GM10248 (cell line): Measurements from ENCODE around the gene AARS2.

Experiments
- CTCF ChIA-PET: fragments of 300-600 bp; sonication (Branson Sonifier 250); formaldehyde crosslinking; extraction: SDS; loops from one replicate; lab custom pipeline; 2021; ENCODE audit warnings: antibody characterized with exemption; lab: Yijun Ruan, JAX
- POLR2A ChIA-PET: fragments of 350-650 bp; sonication (Branson Sonifier 250); formaldehyde crosslinking; extraction: SDS; loops from one replicate; lab custom pipeline; 2020; ENCODE audit warnings: antibody characterized with exemption; lab: Yijun Ruan, JAX
- DNase-seq: peaks from one replicate; pipeline ENCODE4 v3.0.0; 2012; ENCODE audit errors: extremely low spot score
- TF ChIP-seq, protein P1 (sequence below): IDR thresholded peaks from 2 replicates; pipeline ENCODE4 v1.5.1; 2012; ENCODE audit warnings: mild to moderate bottlenecking, low read depth; ENCODE audit errors: extremely low read depth, missing control alignments, control extremely low read depth

Gene AARS2

DNA sequence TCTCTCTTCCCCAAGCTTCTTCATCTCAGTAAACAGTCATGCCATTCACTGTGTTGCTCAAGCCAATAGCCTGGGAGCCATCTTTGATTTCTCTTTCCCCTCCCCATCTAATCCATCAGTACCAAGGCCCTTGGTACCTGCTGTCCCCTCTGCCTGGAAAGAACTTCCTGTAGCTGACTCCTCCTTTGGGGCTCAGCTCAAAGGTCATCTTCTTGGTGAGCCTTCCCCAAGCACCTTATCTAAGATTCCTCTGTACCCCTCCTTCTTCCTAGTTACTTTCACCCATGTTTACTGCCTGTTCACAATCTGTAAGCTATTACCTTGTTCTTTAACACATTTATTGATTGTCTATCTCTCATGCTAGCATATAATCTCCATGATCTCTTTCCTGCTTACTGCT is 3.5 kb downstream of the AARS2 start:
- TF ChIP-seq, protein P1, sequence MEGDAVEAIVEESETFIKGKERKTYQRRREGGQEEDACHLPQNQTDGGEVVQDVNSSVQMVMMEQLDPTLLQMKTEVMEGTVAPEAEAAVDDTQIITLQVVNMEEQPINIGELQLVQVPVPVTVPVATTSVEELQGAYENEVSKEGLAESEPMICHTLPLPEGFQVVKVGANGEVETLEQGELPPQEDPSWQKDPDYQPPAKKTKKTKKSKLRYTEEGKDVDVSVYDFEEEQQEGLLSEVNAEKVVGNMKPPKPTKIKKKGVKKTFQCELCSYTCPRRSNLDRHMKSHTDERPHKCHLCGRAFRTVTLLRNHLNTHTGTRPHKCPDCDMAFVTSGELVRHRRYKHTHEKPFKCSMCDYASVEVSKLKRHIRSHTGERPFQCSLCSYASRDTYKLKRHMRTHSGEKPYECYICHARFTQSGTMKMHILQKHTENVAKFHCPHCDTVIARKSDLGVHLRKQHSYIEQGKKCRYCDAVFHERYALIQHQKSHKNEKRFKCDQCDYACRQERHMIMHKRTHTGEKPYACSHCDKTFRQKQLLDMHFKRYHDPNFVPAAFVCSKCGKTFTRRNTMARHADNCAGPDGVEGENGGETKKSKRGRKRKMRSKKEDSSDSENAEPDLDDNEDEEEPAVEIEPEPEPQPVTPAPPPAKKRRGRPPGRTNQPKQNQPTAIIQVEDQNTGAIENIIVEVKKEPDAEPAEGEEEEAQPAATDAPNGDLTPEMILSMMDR: no peak
- CTCF ChIA-PET: interaction anchor here (0.8 to 13.1 kb wide), 9 partner anchors 9 to 119 kb away, joined by 3 to 182 read pairs (median 5); partner anchors contain the start of genes NFKBIE and TMEM151B

DNA sequence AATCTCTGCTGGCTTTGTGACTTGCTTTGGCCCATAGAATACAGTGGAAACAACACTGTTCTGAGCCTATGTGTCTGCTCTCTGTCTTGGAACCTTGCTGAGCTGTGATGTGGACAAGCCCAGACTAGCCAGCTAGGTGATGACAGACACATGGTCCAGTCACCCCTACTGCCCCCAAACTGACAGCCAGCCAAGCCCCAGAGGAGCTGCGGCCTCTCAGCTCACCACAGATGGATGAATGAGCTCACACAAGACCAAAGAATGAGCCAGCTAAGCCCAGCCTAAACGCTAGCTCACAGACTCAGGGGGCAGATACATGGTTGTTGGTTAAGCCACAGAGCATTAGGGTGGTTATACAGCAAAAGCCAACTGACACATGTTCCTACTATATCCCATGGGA is 4.1 kb downstream of the AARS2 start:
- no peak for DNase-seq
- CTCF ChIA-PET: interaction anchor here (0.8 to 13.1 kb wide), 11 partner anchors 8 to 211 kb away, joined by 3 to 182 read pairs (median 5); partner anchors contain the start of genes NFKBIE and TMEM151B
- TF ChIP-seq, protein P1: no peak
- POLR2A ChIA-PET: interaction anchor here (0.9 kb wide), 1 partner anchor 539 kb away, joined by 3 read pairs; the partner anchor contains the start of gene VEGFA

More for the DNA sequence above, 3.5 kb downstream of the AARS2 start:
- POLR2A ChIA-PET: interaction anchor here (0.9 kb wide), 1 partner anchor 540 kb away, joined by 3 read pairs; the partner anchor contains the start of gene VEGFA
- DNase-seq: no peak

DNA sequence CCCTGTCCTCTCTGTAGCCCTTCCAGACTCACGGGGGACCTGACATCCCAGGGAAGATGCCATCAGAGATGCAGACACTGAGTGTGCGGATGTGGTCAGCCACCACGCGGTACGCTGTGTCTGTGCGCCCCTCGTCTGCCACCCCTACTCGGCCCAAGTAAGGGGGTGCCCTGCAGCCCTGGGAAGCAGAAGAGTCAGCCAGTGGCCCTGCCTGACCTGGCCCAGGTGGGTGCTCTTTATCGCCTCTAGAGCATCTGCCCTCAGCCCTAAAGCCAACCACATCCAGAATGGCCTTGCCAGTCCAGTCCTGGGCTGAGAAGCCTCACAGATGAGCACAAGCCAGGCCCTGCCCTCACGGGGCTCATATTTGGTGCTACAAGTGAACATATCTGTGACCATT is 5.9 kb downstream of the AARS2 start:
- POLR2A ChIA-PET: interaction anchor here (0.7 kb wide), 1 partner anchor 209 kb away, joined by 4 read pairs; no protein-coding TSS in a partner anchor
- no peak for DNase-seq
- CTCF ChIA-PET: interaction anchor here (1.2 to 13.1 kb wide), 7 partner anchors 11 to 40 kb away, joined by 3 to 182 read pairs (median 6); partner anchors contain the start of genes NFKBIE and TMEM151B
- TF ChIP-seq, protein P1: no peak

DNA sequence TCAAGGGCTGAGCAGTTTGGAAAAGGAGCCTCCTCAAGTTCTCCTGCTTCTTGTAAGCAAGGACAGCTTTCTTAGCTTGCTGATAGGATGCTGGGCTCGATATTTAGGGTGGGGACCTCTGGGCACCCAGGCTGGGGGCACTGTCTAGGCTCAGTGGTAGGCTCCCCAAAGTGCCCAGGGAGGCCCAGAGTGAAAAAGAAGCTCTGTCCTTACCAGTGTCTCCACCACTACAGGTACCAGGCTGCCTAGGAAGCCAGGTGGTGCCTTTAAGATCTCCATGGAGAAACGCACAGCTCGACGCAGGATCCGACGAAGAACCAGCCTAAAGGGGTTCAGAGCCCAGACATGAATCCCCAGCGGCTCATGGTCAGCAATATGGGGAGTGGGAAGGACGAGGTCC is 6.4 kb downstream of the AARS2 start:
- TF ChIP-seq, protein P1: no peak
- POLR2A ChIA-PET: interaction anchor here (0.7 kb wide), 1 partner anchor 208 kb away, joined by 4 read pairs; no protein-coding TSS in a partner anchor
- CTCF ChIA-PET: interaction anchor here (0.7 to 13.1 kb wide), 8 partner anchors 10 to 228 kb away, joined by 3 to 182 read pairs (median 12); partner anchors contain the start of genes NFKBIE and TMEM151B
- DNase-seq: no peak

DNA sequence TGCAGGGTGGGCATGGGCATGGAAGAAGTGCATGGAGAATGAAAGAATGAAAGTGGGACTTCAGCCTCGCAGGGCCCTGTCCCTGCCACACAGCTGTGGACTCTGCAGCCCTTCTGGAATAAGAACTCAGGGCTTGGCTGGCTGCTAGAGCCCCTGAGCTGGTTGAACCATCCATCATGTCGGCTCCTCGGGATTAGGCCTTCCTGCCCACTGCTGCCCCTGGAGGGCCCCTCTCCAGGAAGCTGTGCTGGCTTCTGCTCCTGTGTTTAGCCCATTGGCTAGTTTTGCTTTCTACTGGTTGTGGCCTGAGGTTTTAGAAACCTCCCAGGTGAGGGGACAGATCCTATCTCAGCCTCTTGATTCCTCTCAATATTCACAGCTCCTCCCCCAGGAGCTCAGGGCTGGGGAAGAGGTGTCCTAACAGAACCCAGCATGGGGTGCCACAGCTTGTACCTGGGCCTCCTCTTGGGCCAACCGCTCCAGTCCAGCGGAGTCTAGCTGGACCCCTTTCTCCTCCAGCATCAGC is 7.9 kb downstream of the AARS2 start:
- CTCF ChIA-PET: interaction anchor here (0.6 to 13.1 kb wide), 21 partner anchors 8 to 208 kb away, joined by 3 to 182 read pairs (median 4); partner anchors contain the start of genes AARS2, NFKBIE, SLC35B2 and TMEM151B
- TF ChIP-seq, protein P1: peak; percentile 3
- DNase-seq: no peak
- POLR2A ChIA-PET: interaction anchor here (0.6 to 1.3 kb wide), 3 partner anchors 9 to 37 kb away, joined by 3 to 4 read pairs (median 3); no protein-coding TSS in a partner anchor
